HEK293 (cell line): ENCODE measurements around the gene DSCAML1.

Source experiments
- CTCF ChIA-PET: fragments of 350-600 bp; formaldehyde crosslinking; extraction: SDS; loops from one replicate; lab custom pipeline; 2021; ENCODE audit warnings: antibody characterized with exemption; lab: Yijun Ruan, JAX
- POLR2A ChIA-PET: fragments of 300-600 bp; formaldehyde crosslinking; extraction: SDS; loops from one replicate; lab custom pipeline; 2020; ENCODE audit warnings: antibody characterized with exemption, inconsistent platforms; lab: Yijun Ruan, JAX
- H3K27ac ChIP-seq: fragments of 200-500 bp; sonication (Bioruptor generic); 2 replicates; pipeline ENCODE4 v1.5.1; 2014; ENCODE audit warnings: low read depth, low read length, control low read depth, inconsistent platforms; ENCODE audit errors: extremely low read depth
- H3K36me3 ChIP-seq, 2 experiments: fragments of 200-500 bp in 1 of 2; sonication (Bioruptor generic) in 1 of 2; 1 replicate in 1 of 2; 2 replicates in 1 of 2; pipeline ENCODE4 v1.5.1; 2014 to 2017; ENCODE audit warnings: inconsistent platforms in 2 of 2, low read length in 2 of 2; ENCODE audit not compliant: control insufficient read depth in 2 of 2, insufficient read depth in 1 of 2
- H3K4me1 ChIP-seq: fragments of 200-500 bp; sonication (Bioruptor generic); 2 replicates; pipeline ENCODE4 v1.5.1; 2014; ENCODE audit warnings: mild to moderate bottlenecking, low read length, inconsistent platforms; ENCODE audit not compliant: control insufficient read depth, insufficient read depth
- H3K4me3 ChIP-seq: 2 replicates; pipeline ENCODE4 v1.5.1; 2011; ENCODE audit warnings: low read depth, mild to moderate bottlenecking, control low read depth, low read length, moderate library complexity
- H3K9me3 ChIP-seq: fragments of 200-500 bp; sonication (Bioruptor generic); 2 replicates; pipeline ENCODE4 v1.5.1; 2014; ENCODE audit warnings: low read depth, low read length, inconsistent platforms; ENCODE audit not compliant: control insufficient read depth, insufficient read depth
- BCL11B ChIP-seq: fragments of 450-650 bp; formaldehyde crosslinking; IDR thresholded peaks from 2 replicates; pipeline ENCODE4 v1.5.1; 2016; ENCODE audit warnings: low read depth, missing biosample characterization, missing genetic modification characterization
- ELK4 ChIP-seq: IDR thresholded peaks from 2 replicates; pipeline ENCODE4 v1.6.1; 2011; ENCODE audit warnings: mild to moderate bottlenecking, low read depth, low read length, borderline replicate concordance
- GLI4 ChIP-seq: fragments of 450-650 bp; formaldehyde crosslinking; IDR thresholded peaks from 2 replicates; pipeline ENCODE4 v1.5.1; 2016; ENCODE audit warnings: missing biosample characterization, missing genetic modification characterization
- HOXA7 ChIP-seq: sonication (generic); formaldehyde crosslinking; IDR thresholded peaks from 2 replicates; pipeline ENCODE4 v1.8.1; 2022; ENCODE audit warnings: missing genetic modification reagents, borderline replicate concordance
- MYNN ChIP-seq: fragments of 450-650 bp; formaldehyde crosslinking; IDR thresholded peaks from 2 replicates; pipeline ENCODE4 v1.5.1; 2016; ENCODE audit warnings: missing biosample characterization, missing genetic modification characterization, borderline replicate concordance
- RBAK ChIP-seq: fragments of 450-650 bp; formaldehyde crosslinking; IDR thresholded peaks from 2 replicates; pipeline ENCODE4 v1.5.1; 2016; ENCODE audit warnings: missing biosample characterization, missing genetic modification characterization
- ZNF138 ChIP-seq: fragments of 450-650 bp; formaldehyde crosslinking; IDR thresholded peaks from 2 replicates; pipeline ENCODE4 v1.5.1; 2016; ENCODE audit warnings: missing biosample characterization, missing genetic modification characterization, borderline replicate concordance
- ZNF221 ChIP-seq: fragments of 450-650 bp; formaldehyde crosslinking; IDR thresholded peaks from 2 replicates; pipeline ENCODE4 v1.5.1; 2017; ENCODE audit warnings: missing biosample characterization, missing genetic modification characterization, borderline replicate concordance
- ZNF292 ChIP-seq: fragments of 450-650 bp; formaldehyde crosslinking; IDR thresholded peaks from 2 replicates; pipeline ENCODE4 v1.5.1; 2016; ENCODE audit warnings: low read depth, missing biosample characterization, missing genetic modification characterization, borderline replicate concordance
- ZNF311 ChIP-seq: fragments of 450-650 bp; formaldehyde crosslinking; IDR thresholded peaks from 2 replicates; pipeline ENCODE4 v1.5.1; 2017; ENCODE audit warnings: missing biosample characterization, missing genetic modification characterization, borderline replicate concordance
- ZNF423 ChIP-seq: fragments of 450-650 bp; formaldehyde crosslinking; IDR thresholded peaks from 2 replicates; pipeline ENCODE4 v1.5.1; 2016; ENCODE audit warnings: missing biosample characterization, missing genetic modification characterization
- ZNF501 ChIP-seq: fragments of 450-650 bp; formaldehyde crosslinking; IDR thresholded peaks from 2 replicates; pipeline ENCODE4 v1.5.1; 2016; ENCODE audit warnings: missing biosample characterization, missing genetic modification characterization
- ZNF529 ChIP-seq: fragments of 450-650 bp; formaldehyde crosslinking; IDR thresholded peaks from 2 replicates; pipeline ENCODE4 v1.5.1; 2017; ENCODE audit warnings: missing genetic modification characterization, missing biosample characterization; ENCODE audit not compliant: insufficient replicate concordance
- ZNF561 ChIP-seq: fragments of 450-650 bp; IDR thresholded peaks from 2 replicates; pipeline ENCODE4 v1.5.1; 2018; ENCODE audit warnings: missing biosample characterization, missing genetic modification characterization, borderline replicate concordance
- ZNF626 ChIP-seq: fragments of 450-650 bp; sonication (Bioruptor Pico); formaldehyde crosslinking; IDR thresholded peaks from 2 replicates; pipeline ENCODE4 v1.5.1; 2018; ENCODE audit warnings: missing biosample characterization, missing genetic modification characterization, inconsistent platforms
- ZNF639 ChIP-seq: fragments of 450-650 bp; formaldehyde crosslinking; IDR thresholded peaks from 2 replicates; pipeline ENCODE4 v1.5.1; 2016; ENCODE audit warnings: missing biosample characterization, missing genetic modification characterization
- ZNF701 ChIP-seq: fragments of 450-650 bp; formaldehyde crosslinking; IDR thresholded peaks from 2 replicates; pipeline ENCODE4 v1.5.1; 2016; ENCODE audit warnings: missing biosample characterization, missing genetic modification characterization
- TF ChIP-seq, protein P1 (sequence below): fragments of 450-650 bp; formaldehyde crosslinking; IDR thresholded peaks from 2 replicates; pipeline ENCODE4 v1.5.1; 2016; ENCODE audit warnings: missing biosample characterization, missing genetic modification characterization
- TF ChIP-seq, protein P2 (sequence below): fragments of 450-650 bp; formaldehyde crosslinking; IDR thresholded peaks from 2 replicates; pipeline ENCODE4 v1.5.1; 2016; ENCODE audit warnings: missing biosample characterization, missing genetic modification characterization
- TF ChIP-seq, protein P3 (sequence below): fragments of 450-650 bp; formaldehyde crosslinking; IDR thresholded peaks from 2 replicates; pipeline ENCODE4 v1.5.1; 2016; ENCODE audit warnings: missing biosample characterization, missing genetic modification characterization

Gene DSCAML1

GRCh38 chr11:117730208-117730800, 66.7 kb downstream of the DSCAML1 start:
- Histone ChIP-seq H3K4me1 (no peaks in the 10 kb centered on the region), H3K27ac (no peak overlapping the region), H3K9me3 (no peaks in the 10 kb centered on the region), H3K36me3 (no peaks in the 10 kb centered on the region), H3K4me3 (no peak overlapping the region)
- POLR2A ChIA-PET: interaction anchor here (0.7 kb wide), 1 partner anchor 235 kb away, joined by 3 read pairs; no protein-coding TSS in a partner anchor
- TF ChIP-seq ZNF423 (tag by site-specific recombination): no peak
- TF ChIP-seq RBAK (tag by site-specific recombination): no peak
- TF ChIP-seq, protein P1, sequence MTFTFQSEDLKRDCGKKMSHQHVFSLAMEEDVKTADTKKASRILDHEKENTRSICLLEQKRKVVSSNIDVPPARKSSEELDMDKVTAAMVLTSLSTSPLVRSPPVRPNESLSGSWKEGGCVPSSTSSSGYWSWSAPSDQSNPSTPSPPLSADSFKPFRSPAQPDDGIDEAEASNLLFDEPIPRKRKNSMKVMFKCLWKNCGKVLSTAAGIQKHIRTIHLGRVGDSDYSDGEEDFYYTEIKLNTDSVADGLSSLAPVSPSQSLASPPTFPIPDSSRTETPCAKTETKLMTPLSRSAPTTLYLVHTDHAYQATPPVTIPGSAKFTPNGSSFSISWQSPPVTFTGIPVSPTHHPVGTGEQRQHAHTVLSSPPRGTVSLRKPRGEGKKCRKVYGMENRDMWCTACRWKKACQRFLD (tag by site-specific recombination): no peak
- TF ChIP-seq ZNF292 (tag by site-specific recombination): no peak
- TF ChIP-seq ELK4: no peak
- TF ChIP-seq ZNF701 (tag by site-specific recombination): no peak
- TF ChIP-seq, protein P2, sequence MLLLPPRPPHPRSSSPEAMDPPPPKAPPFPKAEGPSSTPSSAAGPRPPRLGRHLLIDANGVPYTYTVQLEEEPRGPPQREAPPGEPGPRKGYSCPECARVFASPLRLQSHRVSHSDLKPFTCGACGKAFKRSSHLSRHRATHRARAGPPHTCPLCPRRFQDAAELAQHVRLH (tag by site-specific recombination): no peak
- TF ChIP-seq ZNF221 (tag by site-specific recombination): no peak
- TF ChIP-seq ZNF501 (tag by site-specific recombination): no peak
- CTCF ChIA-PET: interaction anchor here (0.6 kb wide), 1 partner anchor 32 kb away, joined by 3 read pairs; no protein-coding TSS in a partner anchor

DNA sequence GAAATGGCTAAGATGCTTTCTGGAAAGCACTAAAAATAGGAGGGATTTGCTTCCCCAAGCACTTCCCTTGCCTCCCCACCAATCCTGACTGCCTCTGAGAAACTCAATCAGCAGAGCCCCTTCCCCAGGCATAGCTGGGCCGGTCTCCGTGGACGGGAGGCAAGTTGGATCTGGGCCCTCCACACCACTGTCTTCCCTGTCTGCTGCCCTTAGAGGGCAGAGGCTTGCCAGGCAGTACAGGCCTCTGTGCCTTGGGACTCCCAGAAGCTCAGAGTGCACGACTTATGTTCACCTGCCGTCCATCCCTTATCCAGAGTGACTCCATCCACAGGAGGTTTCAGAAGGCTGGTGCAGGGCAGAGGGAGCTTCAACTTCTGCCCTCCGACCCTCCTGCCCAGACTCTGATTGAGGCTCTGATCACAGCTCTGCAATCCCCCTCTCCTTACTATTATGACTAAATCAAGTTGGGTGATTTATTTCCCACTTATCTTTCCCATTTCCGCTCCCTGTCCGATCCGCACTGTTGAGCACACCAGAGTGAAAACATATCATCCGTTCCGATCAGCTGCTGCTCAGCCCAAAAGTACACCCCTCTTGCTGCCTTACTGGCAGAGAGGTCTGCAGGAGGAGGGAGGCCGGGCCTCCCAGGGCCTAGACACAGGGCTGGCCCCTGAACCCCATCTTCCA, 71.8 kb downstream of the DSCAML1 start:
- Histone ChIP-seq H3K9me3 (no peaks in the 10 kb centered on the region), H3K4me1 (no peaks in the 10 kb centered on the region), H3K36me3 (no peaks in the 10 kb centered on the region), H3K27ac (no peak overlapping the region)
- TF ChIP-seq GLI4 (tag by site-specific recombination): no peak
- no peak for TF ChIP-seq MYNN (tag by site-specific recombination)
- no peak for TF ChIP-seq HOXA7 (CRISPR knock-in tag)
- no peak for TF ChIP-seq ZNF561
- TF ChIP-seq ZNF529 (tag by site-specific recombination): no peak
- TF ChIP-seq ZNF639: no peak
- no peak for TF ChIP-seq ZNF311 (tag by site-specific recombination)
- TF ChIP-seq ZNF626: no peak
- no peak for TF ChIP-seq ZNF138 (tag by site-specific recombination)
- TF ChIP-seq BCL11B (tag by site-specific recombination): no peak
- TF ChIP-seq, protein P3, sequence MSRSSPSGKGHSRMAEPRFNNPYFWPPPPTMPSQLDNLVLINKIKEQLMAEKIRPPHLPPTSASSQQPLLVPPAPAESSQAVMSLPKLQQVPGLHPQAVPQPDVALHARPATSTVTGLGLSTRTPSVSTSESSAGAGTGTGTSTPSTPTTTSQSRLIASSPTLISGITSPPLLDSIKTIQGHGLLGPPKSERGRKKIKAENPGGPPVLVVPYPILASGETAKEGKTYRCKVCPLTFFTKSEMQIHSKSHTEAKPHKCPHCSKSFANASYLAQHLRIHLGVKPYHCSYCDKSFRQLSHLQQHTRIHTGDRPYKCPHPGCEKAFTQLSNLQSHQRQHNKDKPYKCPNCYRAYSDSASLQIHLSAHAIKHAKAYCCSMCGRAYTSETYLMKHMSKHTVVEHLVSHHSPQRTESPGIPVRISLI (tag by site-specific recombination): no peak
- TF ChIP-seq, all 188 proteins: peak for 0
- H3K4me3 ChIP-seq: no peak overlapping the region
- ChIA-PET CTCF (interaction anchor here (0.7 kb wide), 1 partner anchor 50 kb away, joined by 3 read pairs; no protein-coding TSS in a partner anchor), POLR2A (no interaction called here)
